K562 (cell line): ENCODE results near the gene ZSWIM3. TPM values are rescaled to one million over a fixed set of nuclear protein-coding genes. Genes with fewer than 3 reads are reported as not detected.

ENCODE experiments used
- ATAC-seq: fragments of 200-7000 bp; cut with Tn5 transposase; 3 replicates; pipeline ENCODE4 v1.9.1; 2020; ENCODE audit warnings: moderate library complexity
- BruUV-seq: library from RNA; stranded (reverse); fragments of 400-500 nt; replicated peaks from 2 replicates; lab custom pipeline; 2021; lab: Mats Ljungman, UMichigan
- CTCF ChIA-PET: fragments of 300-600 bp; formaldehyde crosslinking; extraction: SDS; loops from one replicate; lab custom pipeline; 2021; ENCODE audit warnings: low intra/inter-chr PET ratio; lab: Yijun Ruan, JAX
- POLR2A ChIA-PET: fragments of 300-600, 350-650 bp; sonication (Branson Sonifier 250); formaldehyde crosslinking; extraction: SDS; loops from one replicate; lab custom pipeline; 2021; ENCODE audit warnings: antibody characterized with exemption, inconsistent platforms; lab: Yijun Ruan, JAX
- DNase-seq, 4 experiments: peaks; one replicate each; pipeline versions ENCODE4 v3.0.0 to v3.0.0-alpha.2; 2011 to 2018; ENCODE audit warnings: low spot score in 3 of 4, mixed read lengths in 3 of 4; ENCODE audit errors: extremely low read depth in 1 of 4
- FAIRE-seq: peaks from 2 replicates; lab custom pipeline; 2011; peaks lifted over from hg19 to GRCh38; lab: Jason Lieb, UNC
- H2AFZ ChIP-seq: 2 replicates; pipeline ENCODE4 v1.6.0; 2011; ENCODE audit warnings: low read depth, low read length, control low read depth, inconsistent platforms
- H3K27ac ChIP-seq: fragments of 200-600 bp; 3 replicates; pipeline ENCODE4 v1.8.0; 2011; ENCODE audit warnings: low read depth, mild to moderate bottlenecking, control low read depth, inconsistent platforms, low read length, moderate library complexity, mixed read lengths; ENCODE audit errors: extremely low read depth
- H3K27me3 ChIP-seq, 2 experiments: fragments of 300-600 bp in 1 of 2; 2 replicates in 1 of 2; 3 replicates in 1 of 2; pipeline versions ENCODE4 v1.6.0 to v1.8.0; 2011; ENCODE audit warnings: inconsistent platforms in 2 of 2, low read length in 2 of 2, mild to moderate bottlenecking in 1 of 2, mixed read lengths in 1 of 2, moderate library complexity in 1 of 2; ENCODE audit not compliant: control insufficient read depth in 2 of 2, insufficient read depth in 2 of 2
- H3K36me3 ChIP-seq: fragments of 300-600 bp; 3 replicates; pipeline ENCODE4 v1.8.0; 2011; ENCODE audit warnings: mild to moderate bottlenecking, low read length, inconsistent platforms; ENCODE audit not compliant: control insufficient read depth, insufficient read depth
- H3K4me1 ChIP-seq, 2 experiments: fragments of 200-600 bp in 1 of 2; replicated peaks in 1 of 2; 2 replicates in 1 of 2; 3 replicates in 1 of 2; pipeline versions ENCODE4 v1.5.1 to v1.8.0; 2011; ENCODE audit warnings: inconsistent platforms in 2 of 2, low read length in 2 of 2, mild to moderate bottlenecking in 1 of 2, mixed read lengths in 1 of 2, moderate library complexity in 1 of 2; ENCODE audit not compliant: control insufficient read depth in 2 of 2, insufficient read depth in 2 of 2
- H3K4me2 ChIP-seq: 2 replicates; pipeline ENCODE4 v1.6.1; 2011; ENCODE audit warnings: low read length, control low read depth, inconsistent platforms, mixed read lengths; ENCODE audit not compliant: insufficient read depth
- H3K4me3 ChIP-seq: fragments of 200-600 bp; sonication (generic), shearing (Covaris generic); 2 replicates; pipeline ENCODE4 v1.5.1; 2016; ENCODE audit warnings: control low read depth, inconsistent platforms
- H3K79me2 ChIP-seq: fragments of 200-600 bp; 3 replicates; pipeline ENCODE4 v1.8.0; 2011; ENCODE audit warnings: low read length, inconsistent platforms; ENCODE audit not compliant: control insufficient read depth, insufficient read depth
- H3K9ac ChIP-seq, 2 experiments: 2 replicates each; pipeline versions ENCODE4 v1.6.0 to v1.6.1; 2011; ENCODE audit warnings: low read depth in 2 of 2, low read length in 2 of 2, control low read depth in 1 of 2, inconsistent platforms in 1 of 2, mild to moderate bottlenecking in 1 of 2, mixed read lengths in 1 of 2; ENCODE audit not compliant: insufficient read depth in 1 of 2
- H3K9me1 ChIP-seq: one replicate; pipeline ENCODE4 v1.6.0; 2011; ENCODE audit warnings: inconsistent platforms, mild to moderate bottlenecking, low read length, moderate library complexity; ENCODE audit not compliant: control insufficient read depth, insufficient read depth
- H3K9me3 ChIP-seq: replicated peaks from 2 replicates; pipeline ENCODE4 v1.5.1; 2011; ENCODE audit warnings: low read depth, low read length, inconsistent platforms; ENCODE audit not compliant: control insufficient read depth, insufficient read depth
- H4K20me1 ChIP-seq: replicated peaks from 2 replicates; pipeline ENCODE4 v1.6.1; 2011; ENCODE audit warnings: low read length, inconsistent platforms, mixed read lengths; ENCODE audit not compliant: control insufficient read depth, insufficient read depth
- BHLHE40 ChIP-seq: IDR thresholded peaks from 2 replicates; pipeline ENCODE4 v1.6.1; 2011; ENCODE audit warnings: low read length, improper control_type of control experiment
- FIP1L1 ChIP-seq: fragments of 200-400 bp; formaldehyde crosslinking; IDR thresholded peaks from 2 replicates; pipeline ENCODE4 v1.6.1; 2018; ENCODE audit warnings: mild to moderate bottlenecking, low read depth, low read length; ENCODE audit not compliant: poor library complexity, severe bottlenecking
- RAD21 ChIP-seq, 2 experiments: fragments of 250-450 bp in 1 of 2; fragments of 450-650 bp in 1 of 2; sonication (Bioruptor Pico) in 1 of 2; formaldehyde crosslinking in 1 of 2; IDR thresholded peaks in 1 of 2; conservative IDR thresholded peaks in 1 of 2; 2 replicates each; pipeline versions ENCODE4 v1.4.0 to v1.8.0; 2020 to 2022; ENCODE audit warnings: mild to moderate bottlenecking in 2 of 2, moderate library complexity in 1 of 2
- TCF7 ChIP-seq: sonication (generic); IDR thresholded peaks from 2 replicates; pipeline ENCODE4 v1.6.1; 2016; ENCODE audit warnings: antibody characterized with exemption, borderline replicate concordance
- USF1 ChIP-seq: sonication (generic); formaldehyde crosslinking; IDR thresholded peaks from 2 replicates; pipeline ENCODE4 v1.9.0; 2022; ENCODE audit warnings: mild to moderate bottlenecking, missing genetic modification reagents
- USF2 ChIP-seq: sonication (generic); formaldehyde crosslinking; IDR thresholded peaks from 2 replicates; pipeline ENCODE4 v1.5.0; 2020; ENCODE audit warnings: missing genetic modification reagents
- ZBTB33 ChIP-seq: sonication (generic); formaldehyde crosslinking; IDR thresholded peaks from 2 replicates; pipeline ENCODE4 v1.8.1; 2023; ENCODE audit warnings: mild to moderate bottlenecking, missing genetic modification reagents
- ZNF778 ChIP-seq: fragments of 450-650 bp; formaldehyde crosslinking; IDR thresholded peaks from 2 replicates; pipeline ENCODE4 v1.4.0; 2020; ENCODE audit warnings: mild to moderate bottlenecking, moderate library complexity
- WGBS: fragments of 100-300 bp; shearing (Covaris generic); methylation state at CpG from one replicate; pipeline ENCODE4 v1.1.6; 2016; ENCODE audit warnings: low coverage, mixed read lengths; ENCODE audit not compliant: insufficient coverage; ENCODE audit errors: missing lambda C conversion rate; 5-methylcytosine and 5-hydroxymethylcytosine counted together
- in situ Hi-C: fragments of 300-500 bp; cut with MboI; formaldehyde crosslinking; loops from 4 replicates; pipeline ENCODE4 v1.15.0; 2018; ENCODE audit warnings: inconsistent platforms, mixed read lengths
- intact Hi-C: fragments of 100-400 bp; cut with micrococcal nuclease; formaldehyde crosslinking; loops from 2 replicates; pipeline ENCODE4 v1.14.2; 2022
- polyA plus RNA-seq, 8 experiments: library from polyadenylated mRNA; depleted of rRNA in 4 of 8; stranded (reverse) in 5 of 8; unstranded in 3 of 8; fragments of >200 nt; fragmentation: Nextera tagmentation in 2 of 8; fragmentation: Illumina TruSeq in 1 of 8; extraction: Ambion mirVana in 2 of 8; extraction: Trizol in 1 of 8; gene quantifications; 2 replicates each; pipeline versions ENCODE4 v1.2.1 to v1.2.3, GENCODE V29; 2011 to 2014; ENCODE audit warnings: inconsistent platforms in 1 of 8, missing spikeins in 1 of 8
- total RNA-seq, 7 experiments: library from RNA; depleted of rRNA in 6 of 7; stranded (reverse); fragments of >200 nt in 6 of 7; fragmentation: Illumina TruSeq in 2 of 7; extraction: Trizol in 2 of 7; gene quantifications; 2 replicates each; pipeline versions ENCODE4 v1.2.1 to v1.2.3, GENCODE V29; 2011 to 2021; ENCODE audit warnings: low replicate concordance in 1 of 7
- TF ChIP-seq, protein P1 (sequence below): fragments of 250-450 bp; sonication (Bioruptor Pico); IDR thresholded peaks from 2 replicates; pipeline ENCODE4 v1.5.0; 2021; ENCODE audit warnings: mild to moderate bottlenecking, moderate library complexity
- TF ChIP-seq, protein P2 (sequence below): fragments of 450-650 bp; formaldehyde crosslinking; IDR thresholded peaks from 2 replicates; pipeline ENCODE4 v1.4.0; 2020; ENCODE audit warnings: mild to moderate bottlenecking, mixed read lengths

ZSWIM3 gene
- total and polyA plus RNA-seq, 9 of the 15 experiments (the other 6 are each of a cell fraction or from before 2014, with no cell fraction given): 1.7 to 4.3 (median 2.9) TPM

DNA sequence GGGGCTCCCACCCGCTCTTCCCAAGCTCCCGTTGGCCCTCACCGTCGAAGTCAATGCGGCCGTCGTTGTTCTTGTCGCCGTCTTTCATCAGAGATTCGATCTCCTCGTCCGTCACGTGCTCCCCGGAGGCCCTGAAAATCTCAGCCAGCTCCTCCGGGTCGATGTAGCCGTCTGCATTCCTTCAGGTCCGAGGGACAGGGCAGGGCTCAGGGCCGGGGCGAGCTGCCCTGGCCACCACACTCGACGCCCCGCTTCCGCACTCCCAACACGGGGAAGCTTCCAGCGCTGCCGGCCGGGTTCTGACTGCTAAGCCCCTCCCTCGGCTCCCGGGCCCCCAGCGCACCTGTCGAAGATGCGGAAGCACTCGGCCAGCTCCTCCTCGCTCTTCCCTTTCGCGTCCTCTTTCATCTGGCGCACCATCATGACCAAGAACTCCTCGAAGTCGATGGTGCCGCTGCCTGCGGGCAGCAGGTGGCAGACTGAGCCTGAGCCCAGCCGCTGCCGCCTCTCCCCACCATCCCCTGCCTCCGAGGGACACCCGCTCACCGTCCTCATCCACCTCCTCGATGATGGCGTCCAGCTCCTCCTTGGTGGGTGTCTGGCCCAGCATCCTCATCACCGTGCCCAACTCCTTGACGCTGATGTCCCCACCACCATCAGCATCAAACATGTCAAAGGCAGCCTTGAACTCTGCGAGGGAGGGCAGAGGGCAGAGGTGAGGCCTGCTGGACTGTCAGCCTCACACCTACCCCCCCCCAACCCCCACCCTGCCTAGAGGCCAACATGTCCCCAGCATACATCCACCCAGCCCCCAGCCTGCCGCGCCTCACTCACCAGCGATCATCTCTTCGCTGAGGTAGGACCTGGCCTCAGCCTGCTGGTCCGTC is 33.2 kb upstream of the ZSWIM3 start:
- ATAC-seq: peak; percentile 46
- H3K4me1 ChIP-seq: peaks cover 14 to 38% of the 10 kb centered on the region in 2 experiments; a peak in 4 of 5 replicates
- H2AFZ ChIP-seq: no peak overlapping the region
- no peaks in the 10 kb centered on the region for H3K36me3 ChIP-seq
- DNase-seq: no peak
- no TSS peak for BruUV-seq
- H3K27me3 ChIP-seq: peaks cover 0 to 4% of the 10 kb centered on the region in 2 experiments; a peak in 1 of 5 replicates
- peak overlapping the region in 1 of 2 experiments; percentile 56; a peak in 1 of 4 replicates for H3K9ac ChIP-seq
- H3K27ac ChIP-seq: no peak overlapping the region
- H3K9me3 ChIP-seq: no peaks in the 10 kb centered on the region
- no peaks in the 10 kb centered on the region for H3K9me1 ChIP-seq
- WGBS: 35% methylated on average over 45 of the region's 57 CpGs
- H4K20me1 ChIP-seq: no peaks in the 10 kb centered on the region
- H3K4me3 ChIP-seq: no peak overlapping the region
- no peak overlapping the region for H3K4me2 ChIP-seq
- ChIA-PET CTCF (interaction anchor here (0.5 kb wide), 1 partner anchor 63 kb away, joined by 3 read pairs; no protein-coding TSS in a partner anchor), POLR2A (interaction anchor here (0.7 kb wide), 1 partner anchor 11 kb away, joined by 3 read pairs; the partner anchor contains the start of gene UBE2C)
- FAIRE-seq: no peak
- H3K79me2 ChIP-seq: no peaks in the 10 kb centered on the region
- in situ Hi-C loops: no loop called here
- intact Hi-C loops: no loop called here
- TF ChIP-seq FIP1L1 (peak; percentile 28), USF2 (CRISPR knock-in tag) (peak; percentile 69), ZNF778 (CRISPR knock-in tag) (no peak), BHLHE40 (peak; percentile 43; the same call in 1 of the 2 replicates), TCF7 (no peak), USF1 (peak; percentile 57), ZBTB33 (CRISPR knock-in tag) (peak; percentile 73; the same call in 1 of the 2 replicates), RAD21 (CRISPR knock-in tag; conservative IDR thresholded peaks at IDR 0.05 in 1 of 2, IDR thresholded peaks at IDR 0.05 in 1 of 2) (peak in 1 of 2 experiments; percentile 47; a peak in 2 of 4 replicates)
- TF ChIP-seq, protein P1, sequence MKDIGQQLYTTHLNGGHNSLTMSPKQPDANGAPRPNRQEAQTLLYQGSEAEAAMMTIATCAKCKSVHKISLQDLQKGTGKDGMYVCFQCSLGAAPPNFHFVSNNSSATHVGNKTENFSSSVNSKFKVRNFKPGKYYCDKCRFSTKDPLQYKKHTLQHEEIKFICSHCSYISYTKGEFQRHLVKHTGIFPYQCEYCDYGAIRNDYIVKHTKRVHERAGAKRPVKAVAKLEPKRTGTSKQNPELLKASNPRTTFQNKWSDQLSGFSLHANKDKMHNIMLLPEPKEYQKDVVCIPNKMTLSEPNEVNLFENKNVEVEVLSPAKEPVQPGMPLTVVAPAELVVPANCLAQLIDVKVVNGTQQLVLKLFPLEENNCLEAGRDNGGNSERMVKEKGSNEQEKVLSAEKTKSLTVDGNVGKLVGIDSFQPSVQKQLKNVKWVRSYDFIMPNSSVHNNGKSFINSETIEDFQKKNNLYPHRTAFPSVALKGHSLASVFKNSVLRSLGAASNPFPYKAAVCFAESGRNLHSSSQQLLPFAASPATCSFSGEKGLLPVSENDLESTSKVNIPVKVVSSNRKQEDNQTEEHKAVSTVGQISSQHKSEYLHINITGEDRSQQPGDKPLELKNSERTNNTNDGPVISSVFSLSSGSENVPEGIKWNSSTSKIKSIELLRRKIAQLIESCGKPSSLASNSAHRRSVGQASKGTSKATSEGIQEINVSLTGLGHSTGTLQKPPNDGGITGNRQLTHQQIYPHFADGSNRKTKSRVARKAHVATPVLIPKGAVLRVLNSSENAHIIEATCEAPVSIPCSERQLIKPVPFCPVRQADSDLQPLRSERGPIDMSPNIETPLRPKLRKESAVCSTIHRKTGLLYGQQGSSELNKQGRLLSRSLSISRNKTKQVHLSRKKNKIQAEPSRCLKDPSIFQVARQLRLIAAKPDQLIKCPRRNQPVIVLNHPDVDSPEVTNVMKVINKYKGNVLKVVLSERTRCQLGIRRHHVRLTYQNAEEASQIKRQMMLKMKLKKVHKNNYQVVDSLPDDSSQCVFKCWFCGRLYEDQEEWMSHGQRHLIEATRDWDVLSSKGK (CRISPR knock-in tag): no peak
- TF ChIP-seq, protein P2, sequence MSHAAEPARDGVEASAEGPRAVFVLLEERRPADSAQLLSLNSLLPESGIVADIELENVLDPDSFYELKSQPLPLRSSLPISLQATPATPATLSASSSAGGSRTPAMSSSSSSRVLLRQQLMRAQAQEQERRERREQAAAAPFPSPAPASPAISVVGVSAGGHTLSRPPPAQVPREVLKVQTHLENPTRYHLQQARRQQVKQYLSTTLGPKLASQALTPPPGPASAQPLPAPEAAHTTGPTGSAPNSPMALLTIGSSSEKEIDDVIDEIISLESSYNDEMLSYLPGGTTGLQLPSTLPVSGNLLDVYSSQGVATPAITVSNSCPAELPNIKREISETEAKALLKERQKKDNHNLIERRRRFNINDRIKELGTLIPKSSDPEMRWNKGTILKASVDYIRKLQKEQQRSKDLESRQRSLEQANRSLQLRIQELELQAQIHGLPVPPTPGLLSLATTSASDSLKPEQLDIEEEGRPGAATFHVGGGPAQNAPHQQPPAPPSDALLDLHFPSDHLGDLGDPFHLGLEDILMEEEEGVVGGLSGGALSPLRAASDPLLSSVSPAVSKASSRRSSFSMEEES (CRISPR knock-in tag): no peak
